Thoracic aorta (tissue), 2 donors: Measurements from ENCODE around the gene NUDT17. TPM values are rescaled to one million over a fixed set of nuclear protein-coding genes. Genes with fewer than 3 reads are reported as not detected.

Experiments
- ATAC-seq: fragments of 150-250 bp; one replicate; pipeline ENCODE4 v1.8.0; 2017; ENCODE audit warnings: low read depth; ENCODE audit not compliant: insufficient number of reproducible peaks, low FRiP score
- DNase-seq: peaks from one replicate; pipeline ENCODE4 v3.0.0-alpha.2; 2020; ENCODE audit warnings: low spot score
- H3K27ac ChIP-seq, 2 donors: fragments of 200-600 bp; sonication (generic); 1 replicate in 1 of 2; 2 replicates in 1 of 2; pipeline ENCODE4 v1.5.1; 2016; ENCODE audit warnings: mild to moderate bottlenecking in 2 of 2, moderate library complexity in 2 of 2
- H3K27me3 ChIP-seq: fragments of 200-600 bp; sonication (generic); replicated peaks from 2 replicates; pipeline ENCODE4 v1.6.0; 2016; ENCODE audit warnings: mild to moderate bottlenecking; ENCODE audit not compliant: insufficient read depth
- H3K36me3 ChIP-seq: fragments of 200-600 bp; sonication (generic); one replicate; pipeline ENCODE4 v1.5.1; 2016
- H3K4me1 ChIP-seq, 2 donors: fragments of 200-600 bp; sonication (generic); 1 replicate in 1 of 2; 2 replicates in 1 of 2; pipeline versions ENCODE4 v1.5.1 to v1.6.0; 2016; ENCODE audit warnings: low read depth in 2 of 2, mild to moderate bottlenecking in 1 of 2; ENCODE audit not compliant: control insufficient read depth in 1 of 2
- H3K4me3 ChIP-seq: fragments of 200-600 bp; sonication (generic); 2 replicates; pipeline ENCODE4 v1.5.1; 2016; ENCODE audit warnings: mild to moderate bottlenecking
- H3K9me3 ChIP-seq: fragments of 200-600 bp; sonication (generic); 2 replicates; pipeline ENCODE4 v1.5.1; 2016
- CTCF ChIP-seq: fragments of 200-600 bp; sonication (generic); IDR thresholded peaks from one replicate; pipeline ENCODE4 v1.5.1; 2019; ENCODE audit warnings: antibody characterized with exemption
- total RNA-seq, 2 donors: library from RNA; depleted of rRNA; stranded (reverse); fragments of >200 nt; gene quantifications; one replicate each; pipeline versions ENCODE4 v1.1.0 to v1.2.3, GENCODE V29; 2016

NUDT17 gene
- total RNA-seq, 2 donors from 2014 or later = 3.6 to 19.1 TPM

GRCh38 chr1:145878724-145879123 lies 33.3 kb downstream of the NUDT17 start:
- Histone ChIP-seq H3K27me3 (no peaks in the 10 kb centered on the region), H3K4me3 (no peak overlapping the region), H3K4me1 (no peaks in the 10 kb centered on the region), H3K27ac (no peak overlapping the region), H3K36me3 (no peaks in the 10 kb centered on the region), H3K9me3 (no peaks in the 10 kb centered on the region)
- DNase-seq (no peak), ATAC-seq (no peak)
- TF ChIP-seq CTCF = no peak

- DNase-seq = no peak
- H3K27ac ChIP-seq = no peak overlapping the region
- no peaks in the 10 kb centered on the region for H3K27me3 ChIP-seq
- TF ChIP-seq CTCF = no peak
- H3K4me3 ChIP-seq = no peak overlapping the region
- no peaks in the 10 kb centered on the region for H3K9me3 ChIP-seq
- peaks cover 0 to 2% of the 10 kb centered on the region in 2 donors for H3K4me1 ChIP-seq
- ATAC-seq = no peak
- no peaks in the 10 kb centered on the region for H3K36me3 ChIP-seq
Observed at GRCh38 chr1:145879775-145880174, 34.3 kb downstream of the NUDT17 start.

- Histone ChIP-seq H3K9me3 (no peaks in the 10 kb centered on the region), H3K36me3 (no peaks in the 10 kb centered on the region), H3K27me3 (no peaks in the 10 kb centered on the region), H3K4me1 (peaks cover 5 to 25% of the 10 kb centered on the region in 2 donors), H3K4me3 (no peak overlapping the region), H3K27ac (no peak overlapping the region)
- no peak for ATAC-seq
- no peak for DNase-seq
- no peak for TF ChIP-seq CTCF
Observed at GRCh38 chr1:145884675-145885074, 39.2 kb downstream of the NUDT17 start.

- ATAC-seq (peak; percentile 58), DNase-seq (peak; percentile 44)
- TF ChIP-seq CTCF = no peak
- Histone ChIP-seq H3K27ac (peak within 1 kb of the TSS; percentile 37 to 38), H3K4me3 (peak within 1 kb of the TSS; percentile 81), H3K9me3 (no peaks in the 10 kb centered on the region), H3K27me3 (no peaks in the 10 kb centered on the region), H3K4me1 (peaks cover 9 to 36% of the 10 kb centered on the region in 2 donors), H3K36me3 (no peaks in the 10 kb centered on the region)
Observed at GRCh38 chr1:145885738-145886287, 40.4 kb downstream of the NUDT17 start, which contains the start of gene ANKRD35. ANKRD35 (minus strand) TSS chr1:145885866; CDS start chr1:145885758, 108 bp downstream.

GRCh38 chr1:145886390-145886789 lies 41.0 kb downstream of the NUDT17 start:
- Histone ChIP-seq H3K27ac (peak overlapping the region; percentile 37 to 38), H3K4me3 (peak overlapping the region; percentile 81), H3K9me3 (no peaks in the 10 kb centered on the region), H3K4me1 (peaks cover 14 to 42% of the 10 kb centered on the region in 2 donors), H3K36me3 (no peaks in the 10 kb centered on the region), H3K27me3 (no peaks in the 10 kb centered on the region)
- DNase-seq (no peak), ATAC-seq (no peak)
- TF ChIP-seq CTCF = no peak
